ENCODE measurements around the gene PRAMEF9.
"Not testable (repeated sequence)": the region's sequence is repeated elsewhere in the genome, so short reads cannot be mapped to it uniquely, and the experiment has no call there.

- TF ChIP-seq, protein P1, sequence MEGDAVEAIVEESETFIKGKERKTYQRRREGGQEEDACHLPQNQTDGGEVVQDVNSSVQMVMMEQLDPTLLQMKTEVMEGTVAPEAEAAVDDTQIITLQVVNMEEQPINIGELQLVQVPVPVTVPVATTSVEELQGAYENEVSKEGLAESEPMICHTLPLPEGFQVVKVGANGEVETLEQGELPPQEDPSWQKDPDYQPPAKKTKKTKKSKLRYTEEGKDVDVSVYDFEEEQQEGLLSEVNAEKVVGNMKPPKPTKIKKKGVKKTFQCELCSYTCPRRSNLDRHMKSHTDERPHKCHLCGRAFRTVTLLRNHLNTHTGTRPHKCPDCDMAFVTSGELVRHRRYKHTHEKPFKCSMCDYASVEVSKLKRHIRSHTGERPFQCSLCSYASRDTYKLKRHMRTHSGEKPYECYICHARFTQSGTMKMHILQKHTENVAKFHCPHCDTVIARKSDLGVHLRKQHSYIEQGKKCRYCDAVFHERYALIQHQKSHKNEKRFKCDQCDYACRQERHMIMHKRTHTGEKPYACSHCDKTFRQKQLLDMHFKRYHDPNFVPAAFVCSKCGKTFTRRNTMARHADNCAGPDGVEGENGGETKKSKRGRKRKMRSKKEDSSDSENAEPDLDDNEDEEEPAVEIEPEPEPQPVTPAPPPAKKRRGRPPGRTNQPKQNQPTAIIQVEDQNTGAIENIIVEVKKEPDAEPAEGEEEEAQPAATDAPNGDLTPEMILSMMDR (IDR thresholded peaks at IDR 0.05): not testable (repeated sequence)
- not testable (repeated sequence) for TF ChIP-seq POLR2A (IDR thresholded peaks at IDR 0.05)
Observed at GRCh38 chr1:13171548-13171947, at the start of gene PRAMEF9.
